GM12878 (cell line): Measurements from ENCODE around the gene MMP20. TPM values are rescaled to one million over a fixed set of nuclear protein-coding genes. Genes with fewer than 3 reads are reported as not detected.
A peak's percentile ranks its signal among the peaks of the same experiment; 100 is the strongest.

Experiments
- CHD2 ChIP-seq: IDR thresholded peaks from 2 replicates; pipeline ENCODE4 v1.6.1; 2011; ENCODE audit warnings: low read depth, low read length, improper control_type of control experiment, borderline replicate concordance
- HDAC2 ChIP-seq: fragments of 200-600 bp; sonication (generic); IDR thresholded peaks from 2 replicates; pipeline ENCODE4 v1.6.1; 2017
- IRF3 ChIP-seq: fragments of 450-650 bp; IDR thresholded peaks from 2 replicates; pipeline ENCODE4 v1.6.1; 2014; ENCODE audit warnings: mild to moderate bottlenecking
- IRF5 ChIP-seq: fragments of 450-650 bp; IDR thresholded peaks from 2 replicates; pipeline ENCODE4 v1.6.1; 2017; ENCODE audit warnings: borderline replicate concordance
- KLF5 ChIP-seq: fragments of 450-650 bp; IDR thresholded peaks from 2 replicates; pipeline ENCODE4 v1.6.1; 2014; ENCODE audit warnings: mild to moderate bottlenecking; ENCODE audit not compliant: partially characterized antibody
- PBX3 ChIP-seq: IDR thresholded peaks from 2 replicates; pipeline ENCODE4 v1.6.1; 2011; ENCODE audit warnings: mild to moderate bottlenecking, low read depth, low read length, moderate library complexity; ENCODE audit not compliant: insufficient replicate concordance
- RELB ChIP-seq: fragments of 450-650 bp; IDR thresholded peaks from 2 replicates; pipeline ENCODE4 v1.6.1; 2017; ENCODE audit warnings: low read depth, mild to moderate bottlenecking, moderate library complexity
- SP1 ChIP-seq: IDR thresholded peaks from one replicate; pipeline ENCODE4 v1.6.1; 2011; ENCODE audit warnings: low read depth, low read length
- WRNIP1 ChIP-seq: IDR thresholded peaks from 2 replicates; pipeline ENCODE4 v1.6.1; 2011; ENCODE audit warnings: low read depth, low read length, improper control_type of control experiment, borderline replicate concordance
- polyA plus RNA-seq, 11 experiments: library from polyadenylated mRNA; depleted of rRNA in 4 of 11; unstranded in 6 of 11; stranded (reverse) in 5 of 11; fragments of >200 nt; fragmentation: Nextera tagmentation in 4 of 11; fragmentation: Illumina TruSeq in 1 of 11; extraction: Ambion mirVana in 4 of 11; extraction: Trizol in 1 of 11; gene quantifications; 1 replicate in 1 of 11; 2 replicates in 10 of 11; pipeline versions ENCODE4 v1.2.1 to v1.2.3, GENCODE V29; 2011 to 2016; ENCODE audit warnings: inconsistent platforms in 2 of 11, missing spikeins in 2 of 11, low read depth in 1 of 11
- total RNA-seq, 4 experiments: library from RNA; depleted of rRNA in 3 of 4; stranded (reverse); fragments of >200 nt in 3 of 4; fragmentation: Illumina TruSeq in 1 of 4; extraction: Trizol in 1 of 4; gene quantifications; 2 replicates each; pipeline versions ENCODE4 v1.2.1 to v1.2.3, GENCODE V29; 2013 to 2021

Gene MMP20
- total and polyA plus RNA-seq, 10 of the 15 experiments (the other 5 are each of a cell fraction or from before 2014, with no cell fraction given) = 0.10 to 0.57 (median 0.19) TPM; not detected in 2

- no peak for TF ChIP-seq IRF5
- TF ChIP-seq IRF3 = no peak
- no peak for TF ChIP-seq PBX3
- TF ChIP-seq KLF5 = no peak
- peak; percentile 67 for TF ChIP-seq RELB
- no peak for TF ChIP-seq SP1
- 0 out of 2 replicates have a peak, but pooled peaks have one; percentile 29 for TF ChIP-seq CHD2
- TF ChIP-seq HDAC2 = no peak
- no peak for TF ChIP-seq WRNIP1
Observed at GRCh38 chr11:102559839-102560238, 65.3 kb downstream of the MMP20 start (continued).
